Ishikawa (cell line): Measurements from ENCODE around the gene RIPOR3.

ENCODE experiments used
- CEBPB ChIP-seq: IDR thresholded peaks from 2 replicates; pipeline ENCODE4 v1.6.1; 2012
- CREB1 ChIP-seq: IDR thresholded peaks from 2 replicates; pipeline ENCODE4 v1.6.1; 2012; ENCODE audit warnings: low read depth
- EGR1 ChIP-seq: IDR thresholded peaks from 2 replicates; pipeline ENCODE4 v1.6.1; 2012
- EP300 ChIP-seq: IDR thresholded peaks from 2 replicates; pipeline ENCODE4 v1.6.1; 2012; ENCODE audit warnings: borderline replicate concordance
- FOXM1 ChIP-seq: IDR thresholded peaks from 2 replicates; pipeline ENCODE4 v1.6.1; 2012; ENCODE audit warnings: low read depth, borderline replicate concordance
- MAX ChIP-seq: IDR thresholded peaks from 2 replicates; pipeline ENCODE4 v1.6.1; 2012
- NFIC ChIP-seq: IDR thresholded peaks from 2 replicates; pipeline ENCODE4 v1.6.1; 2012
- RAD21 ChIP-seq: IDR thresholded peaks from 2 replicates; pipeline ENCODE4 v1.6.1; 2012; ENCODE audit warnings: low read depth
- REST ChIP-seq: IDR thresholded peaks from 2 replicates; pipeline ENCODE4 v1.6.1; 2012; ENCODE audit warnings: low read depth, mild to moderate bottlenecking
- TAF1 ChIP-seq: IDR thresholded peaks from 2 replicates; pipeline ENCODE4 v1.6.1; 2012; ENCODE audit warnings: low read depth, mild to moderate bottlenecking
- TCF12 ChIP-seq: IDR thresholded peaks from 2 replicates; pipeline ENCODE4 v1.6.1; 2012; ENCODE audit warnings: low read depth
- USF1 ChIP-seq: IDR thresholded peaks from 2 replicates; pipeline ENCODE4 v1.6.1; 2012
- YY1 ChIP-seq: IDR thresholded peaks from 2 replicates; pipeline ENCODE4 v1.6.1; 2012; ENCODE audit warnings: low read depth
- ZBTB7A ChIP-seq: IDR thresholded peaks from 2 replicates; pipeline ENCODE4 v1.6.1; 2012; ENCODE audit warnings: low read depth

DNA sequence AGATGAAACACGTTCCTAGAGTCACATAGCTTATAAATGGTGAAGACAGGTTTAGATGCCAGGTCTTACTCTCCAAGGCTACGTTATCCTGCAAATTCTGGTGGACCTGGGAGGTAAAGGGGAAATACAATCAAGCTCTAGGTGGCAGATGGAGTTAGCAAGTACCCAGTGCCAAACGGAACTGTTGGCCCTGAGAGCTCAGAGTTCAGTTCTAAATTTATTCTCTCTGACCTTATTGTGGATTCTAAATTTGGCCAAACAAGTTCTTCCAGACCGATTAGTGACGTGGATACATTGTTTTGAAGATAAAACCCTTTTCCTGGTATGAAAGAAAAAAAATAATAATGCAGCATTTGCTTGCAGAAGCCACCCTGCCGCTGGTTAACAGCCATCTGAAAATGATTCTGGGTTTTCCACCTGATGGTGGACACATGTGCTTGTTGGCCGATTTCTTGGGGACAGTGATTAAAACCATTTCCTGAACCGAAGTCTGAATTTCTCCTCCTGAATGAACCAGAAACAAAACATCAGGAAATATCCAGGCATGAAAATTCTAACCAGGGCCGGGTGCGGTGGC, 32.5 kb downstream of the RIPOR3 start:
- no peak for TF ChIP-seq EP300
- TF ChIP-seq TAF1 = no peak
- TF ChIP-seq REST = no peak
- TF ChIP-seq FOXM1 = no peak
- TF ChIP-seq CREB1 = no peak
- TF ChIP-seq MAX = no peak
- TF ChIP-seq YY1 = no peak
- peak; percentile 10; the same call in 1 of the 2 replicates for TF ChIP-seq RAD21
- TF ChIP-seq CEBPB = no peak
- no peak for TF ChIP-seq TCF12
- no peak for TF ChIP-seq EGR1
- no peak for TF ChIP-seq USF1
- TF ChIP-seq ZBTB7A = no peak
- TF ChIP-seq NFIC = no peak
